Skeletal muscle satellite cell (primary cell): ENCODE results near the gene SURF4. TPM values are rescaled to one million over a fixed set of nuclear protein-coding genes. Genes with fewer than 3 reads are reported as not detected.

ENCODE experiments used
- H3K27me3 ChIP-seq: 2 replicates; pipeline ENCODE4 v1.7.0; 2013; ENCODE audit warnings: low read length; ENCODE audit not compliant: control insufficient read depth, insufficient read depth
- H3K36me3 ChIP-seq: 2 replicates; pipeline ENCODE4 v1.7.0; 2013; ENCODE audit warnings: mild to moderate bottlenecking, control low read depth, low read length; ENCODE audit not compliant: insufficient read depth
- H3K4me1 ChIP-seq: 2 replicates; pipeline ENCODE4 v1.7.0; 2013; ENCODE audit warnings: low read length; ENCODE audit not compliant: control insufficient read depth, insufficient read depth
- H3K4me2 ChIP-seq: 2 replicates; pipeline ENCODE4 v1.7.0; 2013; ENCODE audit warnings: mild to moderate bottlenecking, low read length
- H3K4me3 ChIP-seq: 2 replicates; pipeline ENCODE4 v1.7.0; 2013; ENCODE audit warnings: low read length
- H3K9ac ChIP-seq: 2 replicates; pipeline ENCODE4 v1.7.0; 2013; ENCODE audit warnings: mild to moderate bottlenecking, low read depth, low read length, moderate library complexity
- H3K9me3 ChIP-seq: replicated peaks from 2 replicates; pipeline ENCODE4 v1.7.0; 2013; ENCODE audit warnings: mild to moderate bottlenecking, control low read depth, low read length
- total RNA-seq: library from RNA; depleted of rRNA; stranded (reverse); fragments of >200 nt; gene quantifications from 2 replicates; pipeline ENCODE4 v1.2.3, GENCODE V29; 2012; rRNA removed

Gene SURF4
- 347 and 404 TPM in 2 replicates for total RNA-seq

GRCh38 chr9:133375724-133376654 lies at the start of gene SURF4, which contains the start of gene STKLD1:
Gene SURF4 (minus strand): TSS chr9:133376060. CDS start chr9:133375969, 91 bp downstream.
Gene STKLD1 (plus strand): TSS chr9:133376366. CDS start chr9:133376474, 108 bp downstream.
- Histone ChIP-seq H3K9ac (peak within 1 kb of the TSS; percentile 96), H3K36me3 (peaks cover 24% of the 10 kb centered on the region), H3K4me1 (peaks cover 39% of the 10 kb centered on the region), H3K4me3 (peak within 1 kb of the TSS; percentile 93), H3K27me3 (no peaks in the 10 kb centered on the region), H3K4me2 (peak within 1 kb of the TSS; percentile 97), H3K9me3 (no peaks in the 10 kb centered on the region)

GRCh38 chr9:133425049-133425632 lies 49.3 kb upstream of the SURF4 start:
- no peaks in the 10 kb centered on the region for H3K36me3 ChIP-seq
- H3K9me3 ChIP-seq: no peaks in the 10 kb centered on the region
- no peak overlapping the region for H3K9ac ChIP-seq
- no peak overlapping the region for H3K4me3 ChIP-seq
- no peaks in the 10 kb centered on the region for H3K4me1 ChIP-seq
- peaks cover 10% of the 10 kb centered on the region for H3K27me3 ChIP-seq
- no peak overlapping the region for H3K4me2 ChIP-seq

GRCh38 chr9:133424187-133424586 lies 48.3 kb upstream of the SURF4 start:
- H3K4me2 ChIP-seq: no peak overlapping the region
- peaks cover 10% of the 10 kb centered on the region for H3K27me3 ChIP-seq
- no peaks in the 10 kb centered on the region for H3K4me1 ChIP-seq
- no peaks in the 10 kb centered on the region for H3K36me3 ChIP-seq
- no peak overlapping the region for H3K4me3 ChIP-seq
- no peaks in the 10 kb centered on the region for H3K9me3 ChIP-seq
- no peak overlapping the region for H3K9ac ChIP-seq

DNA sequence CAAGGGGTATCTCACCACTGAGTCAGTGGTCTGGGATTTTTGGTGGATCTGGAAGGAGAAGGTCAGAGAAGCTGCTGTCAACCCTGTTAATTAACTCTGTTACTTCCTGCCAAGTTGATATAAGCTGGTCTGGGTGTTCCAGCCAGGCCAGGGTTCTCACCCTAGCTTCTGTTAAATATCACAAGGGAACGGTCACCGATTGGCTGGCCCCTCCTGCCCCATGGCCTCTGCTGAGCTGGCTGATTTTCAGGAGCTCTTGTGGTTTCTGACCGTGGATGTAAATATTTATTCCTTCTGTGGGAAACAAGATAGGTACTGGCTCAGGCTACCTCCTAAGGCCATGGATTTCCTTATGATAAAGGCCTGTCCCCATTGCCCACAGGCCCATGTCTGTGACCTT lies 47.4 kb upstream of the SURF4 start:
- H3K9me3 ChIP-seq: no peaks in the 10 kb centered on the region
- H3K27me3 ChIP-seq: peaks cover 10% of the 10 kb centered on the region
- H3K9ac ChIP-seq: no peak overlapping the region
- peaks cover 5% of the 10 kb centered on the region for H3K4me1 ChIP-seq
- no peaks in the 10 kb centered on the region for H3K36me3 ChIP-seq
- H3K4me3 ChIP-seq: no peak overlapping the region
- H3K4me2 ChIP-seq: no peak overlapping the region

DNA sequence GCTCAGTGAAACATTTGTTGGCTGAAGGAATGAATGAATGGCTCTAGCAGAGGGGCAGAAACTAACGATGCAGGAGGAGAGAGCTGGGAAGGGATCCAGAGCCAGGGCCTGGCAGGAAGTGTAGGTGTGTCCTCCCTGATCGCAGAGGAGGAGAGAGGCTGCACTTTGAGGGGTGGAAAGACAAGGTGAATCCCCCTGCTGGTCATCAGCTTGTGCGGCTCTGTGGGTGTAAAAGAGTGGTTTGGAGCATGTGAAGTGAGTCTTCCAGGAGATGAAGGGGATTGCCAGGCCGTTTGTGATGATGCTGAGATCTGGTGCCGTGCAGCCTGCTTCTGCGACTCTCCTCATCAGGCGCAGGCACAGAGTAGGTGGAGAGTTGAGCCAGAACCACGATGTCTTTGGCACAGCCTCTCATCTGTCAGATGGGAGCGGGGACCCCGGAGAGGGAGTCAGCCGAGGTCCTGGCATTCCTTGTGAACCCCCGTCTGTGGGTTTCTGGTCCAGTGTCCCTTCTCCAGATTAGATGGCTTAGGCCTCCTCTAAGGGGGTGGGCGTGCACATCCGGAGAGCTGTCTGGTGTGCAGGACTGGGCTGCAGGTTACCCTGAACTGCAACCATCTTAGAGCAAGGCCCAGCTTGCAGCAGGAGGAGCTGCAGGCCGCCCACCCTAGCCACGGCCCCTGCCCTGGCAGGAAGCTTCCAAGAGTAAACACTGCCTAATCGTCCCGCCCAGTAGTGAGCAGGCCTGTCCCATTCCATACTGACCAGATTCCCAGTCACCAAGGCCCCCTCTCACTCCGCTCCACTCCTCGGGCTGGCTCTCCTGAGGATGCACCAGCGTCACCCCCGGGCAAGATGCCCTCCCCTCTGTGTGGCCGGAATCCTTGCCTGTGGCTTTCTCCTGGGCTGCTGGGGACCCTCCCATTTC lies 46.0 kb upstream of the SURF4 start, which contains the start of gene ADAMTS13:
Gene ADAMTS13 (plus strand): TSS at position 753 of the 928 bp plus-strand sequence. CDS start 77 bp downstream, at position 830.
- Histone ChIP-seq H3K9me3 (no peaks in the 10 kb centered on the region), H3K27me3 (no peaks in the 10 kb centered on the region), H3K4me3 (no peak within 1 kb of the TSS), H3K9ac (no peak within 1 kb of the TSS), H3K4me2 (no peak within 1 kb of the TSS), H3K4me1 (peaks cover 5% of the 10 kb centered on the region), H3K36me3 (no peaks in the 10 kb centered on the region)

GRCh38 chr9:133420392-133420827 lies 44.5 kb upstream of the SURF4 start:
- Histone ChIP-seq H3K4me3 (no peak overlapping the region), H3K9me3 (no peaks in the 10 kb centered on the region), H3K9ac (no peak overlapping the region), H3K4me1 (peaks cover 16% of the 10 kb centered on the region), H3K36me3 (no peaks in the 10 kb centered on the region), H3K4me2 (no peak overlapping the region), H3K27me3 (no peaks in the 10 kb centered on the region)

DNA sequence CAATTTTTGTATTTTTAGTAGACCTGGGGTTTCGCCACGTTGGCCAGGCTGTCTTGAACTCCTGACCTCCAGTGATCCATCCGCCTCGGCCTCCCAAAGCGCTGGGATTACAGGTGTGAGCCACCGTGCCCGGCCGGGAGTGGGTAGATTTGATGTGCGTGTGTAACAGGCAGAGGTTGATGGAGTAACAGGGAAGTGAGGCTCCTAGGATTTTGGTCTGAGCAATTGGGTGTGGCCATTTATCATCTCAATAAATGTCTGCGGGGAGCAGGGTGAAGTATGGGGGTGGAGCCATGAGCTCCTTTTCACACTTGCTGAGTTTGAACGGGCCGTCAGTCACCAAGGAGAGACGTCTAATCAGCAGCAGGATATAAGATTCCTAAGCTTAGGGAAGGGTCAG lies 43.1 kb upstream of the SURF4 start:
- Histone ChIP-seq H3K27me3 (no peaks in the 10 kb centered on the region), H3K36me3 (peaks cover 10% of the 10 kb centered on the region), H3K9me3 (no peaks in the 10 kb centered on the region), H3K4me3 (peak overlapping the region; percentile 98), H3K4me2 (peak overlapping the region; percentile 90), H3K4me1 (peaks cover 16% of the 10 kb centered on the region), H3K9ac (no peak overlapping the region)

GRCh38 chr9:133417541-133418461 lies 41.9 kb upstream of the SURF4 start, which contains the start of gene REXO4:
Gene REXO4 (minus strand): TSS chr9:133418010. CDS start chr9:133417844, 166 bp downstream.
- H3K4me1 ChIP-seq: peaks cover 16% of the 10 kb centered on the region
- H3K9ac ChIP-seq: peak within 1 kb of the TSS; percentile 89
- H3K36me3 ChIP-seq: peaks cover 14% of the 10 kb centered on the region
- H3K9me3 ChIP-seq: no peaks in the 10 kb centered on the region
- peak within 1 kb of the TSS; percentile 90 for H3K4me2 ChIP-seq
- peak within 1 kb of the TSS; percentile 98 for H3K4me3 ChIP-seq
- no peaks in the 10 kb centered on the region for H3K27me3 ChIP-seq

DNA sequence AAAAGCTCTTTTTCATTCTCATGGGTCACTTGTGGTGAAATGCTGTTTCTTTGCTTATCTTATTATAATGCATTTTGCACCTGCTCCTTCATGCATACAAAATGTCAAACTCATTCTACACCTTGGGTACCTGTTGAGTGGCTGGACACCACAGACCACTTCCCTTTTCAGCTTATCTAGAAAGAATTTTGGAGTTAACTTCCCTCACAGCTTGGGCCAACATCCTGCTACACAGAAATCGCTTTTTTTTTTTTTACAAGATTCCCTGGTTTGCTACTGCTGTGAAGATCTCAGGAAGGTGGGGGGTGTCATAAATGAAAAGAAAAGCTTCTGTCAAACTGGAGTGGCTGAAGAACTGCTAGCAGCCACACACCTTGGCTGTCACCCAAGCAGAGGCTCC lies 39.3 kb upstream of the SURF4 start:
- H3K27me3 ChIP-seq: no peaks in the 10 kb centered on the region
- no peak overlapping the region for H3K4me2 ChIP-seq
- H3K4me3 ChIP-seq: no peak overlapping the region
- peaks cover 16% of the 10 kb centered on the region for H3K4me1 ChIP-seq
- no peak overlapping the region for H3K9ac ChIP-seq
- no peaks in the 10 kb centered on the region for H3K9me3 ChIP-seq
- peaks cover 35% of the 10 kb centered on the region for H3K36me3 ChIP-seq

DNA sequence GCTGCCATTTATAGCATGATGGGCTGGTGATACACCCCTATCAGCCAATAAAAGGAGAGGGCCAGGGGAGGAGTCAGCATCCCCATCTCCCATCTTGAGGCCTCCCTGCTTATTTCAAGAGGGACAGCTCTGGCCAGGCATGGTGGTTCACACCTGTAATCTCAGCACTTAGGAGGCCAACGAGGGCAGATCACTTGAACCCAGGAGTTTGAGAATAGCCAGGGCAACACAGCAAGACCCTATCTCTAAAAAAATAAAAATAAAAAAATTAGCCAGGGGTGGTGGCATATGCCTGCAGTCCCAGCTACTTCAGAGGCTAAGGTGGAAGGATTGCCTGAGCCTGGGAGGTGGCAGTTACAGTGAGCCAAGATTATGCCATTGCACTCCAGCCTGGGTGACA lies 32.2 kb upstream of the SURF4 start:
- H3K4me3 ChIP-seq: no peak overlapping the region
- H3K9me3 ChIP-seq: no peaks in the 10 kb centered on the region
- no peak overlapping the region for H3K9ac ChIP-seq
- H3K4me2 ChIP-seq: no peak overlapping the region
- H3K36me3 ChIP-seq: peaks cover 70% of the 10 kb centered on the region
- no peaks in the 10 kb centered on the region for H3K27me3 ChIP-seq
- H3K4me1 ChIP-seq: peaks cover 7% of the 10 kb centered on the region
